ENCODE results near the gene AOC3. TPM values are rescaled to one million over a fixed set of nuclear protein-coding genes. Genes with fewer than 3 reads are reported as not detected.

The AOC3 gene
- total and polyA plus RNA-seq, 2 of the 13 experiments (the other 11 are each of a cell fraction or from before 2014, with no cell fraction given), result 8.7 to 51.7 TPM

GRCh38 chr17:42900460-42901331 is 49.7 kb downstream of the AOC3 start, which contains the start of gene G6PC1 (continued):
- TF ChIP-seq HOXA9 (CRISPR knock-in tag; IDR thresholded peaks at IDR 0.05; ENCODE audit: borderline replicate concordance) (no peak), ZSCAN29 (CRISPR knock-in tag; conservative IDR thresholded peaks at IDR 0.05) (no peak), ZNF660 (CRISPR knock-in tag; IDR thresholded peaks at IDR 0.05; ENCODE audit: borderline replicate concordance, low read depth) (peak; percentile 45; the same call in 1 of the 2 replicates), CEBPG (CRISPR knock-in tag; IDR thresholded peaks at IDR 0.05) (peak; percentile 73), IRF1 (CRISPR knock-in tag; IDR thresholded peaks at IDR 0.05; ENCODE audit: low read depth) (no peak; the same call in 1 of the 2 replicates), ZNF160 (CRISPR knock-in tag; IDR thresholded peaks at IDR 0.05) (no peak), ZNF792 (CRISPR knock-in tag; IDR thresholded peaks at IDR 0.05) (peak; percentile 57; the same call in 1 of the 2 replicates), ZNF563 (CRISPR knock-in tag; IDR thresholded peaks at IDR 0.05) (peak; percentile 3; the same call in 1 of the 2 replicates), SRSF1 (optimal IDR thresholded peaks at IDR 0.05; ENCODE audit: low read depth, low read length) (no peak), SIN3B (IDR thresholded peaks at IDR 0.05; ENCODE audit: low read length) (peak; percentile 64; the same call in 1 of the 2 replicates), SP5 (CRISPR knock-in tag; IDR thresholded peaks at IDR 0.05; ENCODE audit: borderline replicate concordance, low read depth) (peak; percentile 46; the same call in 1 of the 2 replicates), RERE (CRISPR knock-in tag; IDR thresholded peaks at IDR 0.05; ENCODE audit: low read depth) (no peak), ETV6 (CRISPR knock-in tag; conservative IDR thresholded peaks at IDR 0.05) (no peak), ZMAT5 (CRISPR knock-in tag; IDR thresholded peaks at IDR 0.05; ENCODE audit: borderline replicate concordance, low read depth) (no peak), TEAD2 (CRISPR knock-in tag; IDR thresholded peaks at IDR 0.05) (no peak), ZNF207 (IDR thresholded peaks at IDR 0.05; ENCODE audit: borderline replicate concordance) (no peak), ZKSCAN5 (CRISPR knock-in tag; IDR thresholded peaks at IDR 0.05) (no peak), IRF2 (CRISPR knock-in tag; IDR thresholded peaks at IDR 0.05) (peak; percentile 70), ZNF558 (CRISPR knock-in tag; IDR thresholded peaks at IDR 0.05; ENCODE audit: borderline replicate concordance) (peak; percentile 45; the same call in 1 of the 2 replicates), JUNB (CRISPR knock-in tag; IDR thresholded peaks at IDR 0.05; ENCODE audit: borderline replicate concordance) (no peak), SNRNP70 (IDR thresholded peaks at IDR 0.05; ENCODE audit: low read depth, low read length) (no peak), MEF2D (CRISPR knock-in tag; IDR thresholded peaks at IDR 0.05) (peak; percentile 91)

All from HepG2 (cell line).